Stomach (tissue), 4 donors: ENCODE data around the gene ITGAE.

Experiments
- EP300 ChIP-seq: sonication (generic); formaldehyde crosslinking; IDR thresholded peaks from one replicate; pipeline ENCODE4 v1.6.1; 2017; ENCODE audit warnings: antibody characterized with exemption
- POLR2A ChIP-seq, 4 donors: fragments of 450-650 bp; IDR thresholded peaks; one replicate each; pipeline ENCODE4 v1.6.1; 2016; ENCODE audit warnings: antibody characterized with exemption in 4 of 4, control low read depth in 2 of 4, mild to moderate bottlenecking in 1 of 4, moderate library complexity in 1 of 4
- TF ChIP-seq, protein P1 (sequence below), 7 experiments: fragments of 450-650 bp in 4 of 7; fragments of 200-600 bp in 3 of 7; sonication (generic) in 3 of 7; IDR thresholded peaks; one replicate each; pipeline ENCODE4 v1.5.1; 2016 to 2019; ENCODE audit warnings: antibody characterized with exemption in 7 of 7, control low read depth in 2 of 7, mild to moderate bottlenecking in 1 of 7

DNA sequence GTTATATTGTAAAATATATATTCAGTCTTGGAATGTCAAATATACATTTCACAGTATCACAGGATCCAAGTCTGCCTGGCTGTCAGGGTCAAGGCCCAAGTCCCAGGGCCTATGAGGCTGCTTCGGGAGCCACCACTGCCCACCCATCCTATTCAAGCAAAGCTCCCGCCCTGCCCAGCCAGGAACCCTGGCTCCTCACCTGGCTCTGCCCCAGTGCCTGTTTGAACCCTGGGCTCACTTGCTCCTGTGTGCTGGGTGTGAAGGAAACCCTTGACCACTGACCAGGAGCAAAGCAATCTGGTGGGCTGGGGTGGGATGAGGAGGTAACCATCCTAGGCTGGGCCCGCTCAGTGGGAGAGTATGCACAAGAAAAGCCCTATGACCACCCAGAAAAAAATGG lies 27.0 kb downstream of the ITGAE start:
- TF ChIP-seq, protein P1, sequence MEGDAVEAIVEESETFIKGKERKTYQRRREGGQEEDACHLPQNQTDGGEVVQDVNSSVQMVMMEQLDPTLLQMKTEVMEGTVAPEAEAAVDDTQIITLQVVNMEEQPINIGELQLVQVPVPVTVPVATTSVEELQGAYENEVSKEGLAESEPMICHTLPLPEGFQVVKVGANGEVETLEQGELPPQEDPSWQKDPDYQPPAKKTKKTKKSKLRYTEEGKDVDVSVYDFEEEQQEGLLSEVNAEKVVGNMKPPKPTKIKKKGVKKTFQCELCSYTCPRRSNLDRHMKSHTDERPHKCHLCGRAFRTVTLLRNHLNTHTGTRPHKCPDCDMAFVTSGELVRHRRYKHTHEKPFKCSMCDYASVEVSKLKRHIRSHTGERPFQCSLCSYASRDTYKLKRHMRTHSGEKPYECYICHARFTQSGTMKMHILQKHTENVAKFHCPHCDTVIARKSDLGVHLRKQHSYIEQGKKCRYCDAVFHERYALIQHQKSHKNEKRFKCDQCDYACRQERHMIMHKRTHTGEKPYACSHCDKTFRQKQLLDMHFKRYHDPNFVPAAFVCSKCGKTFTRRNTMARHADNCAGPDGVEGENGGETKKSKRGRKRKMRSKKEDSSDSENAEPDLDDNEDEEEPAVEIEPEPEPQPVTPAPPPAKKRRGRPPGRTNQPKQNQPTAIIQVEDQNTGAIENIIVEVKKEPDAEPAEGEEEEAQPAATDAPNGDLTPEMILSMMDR (IDR thresholded peaks at IDR 0.05): no peak
- TF ChIP-seq POLR2A (IDR thresholded peaks at IDR 0.05) (no peak), EP300 (no peak)
